Peyer's patch (tissue), 4 donors: ENCODE results near the gene ZNF664.

ENCODE experiments used
- POLR2A ChIP-seq, 2 donors: fragments of 450-650 bp; IDR thresholded peaks; one replicate each; pipeline ENCODE4 v1.5.1; 2017; ENCODE audit warnings: antibody characterized with exemption in 2 of 2, mild to moderate bottlenecking in 2 of 2, moderate library complexity in 2 of 2
- TF ChIP-seq, protein P1 (sequence below), 6 experiments: fragments of 450-650 bp in 4 of 6; fragments of 200-600 bp in 2 of 6; sonication (generic) in 1 of 6; IDR thresholded peaks; one replicate each; pipeline ENCODE4 v1.5.1; 2017 to 2019; ENCODE audit warnings: antibody characterized with exemption in 6 of 6, mild to moderate bottlenecking in 3 of 6, moderate library complexity in 1 of 6

DNA sequence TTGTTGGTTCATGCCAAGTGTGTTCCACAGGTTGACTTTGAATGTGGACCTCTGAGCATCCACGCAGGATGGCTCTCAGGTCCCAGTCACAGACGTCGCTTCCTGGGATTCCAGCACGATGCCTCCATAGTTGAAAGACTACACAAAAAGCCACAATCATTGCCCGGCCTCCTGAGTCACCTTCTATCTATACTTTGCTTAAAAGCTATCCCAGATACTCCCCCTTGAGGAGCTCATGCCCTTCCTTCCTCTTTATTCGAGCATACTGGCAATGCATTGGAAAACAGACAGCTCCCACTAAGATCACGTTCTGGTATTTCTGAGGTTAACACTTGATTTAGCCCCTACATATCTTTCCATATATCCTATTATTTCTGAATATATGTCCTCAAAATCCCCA, 40.1 kb downstream of the ZNF664 start:
- TF ChIP-seq, protein P1, sequence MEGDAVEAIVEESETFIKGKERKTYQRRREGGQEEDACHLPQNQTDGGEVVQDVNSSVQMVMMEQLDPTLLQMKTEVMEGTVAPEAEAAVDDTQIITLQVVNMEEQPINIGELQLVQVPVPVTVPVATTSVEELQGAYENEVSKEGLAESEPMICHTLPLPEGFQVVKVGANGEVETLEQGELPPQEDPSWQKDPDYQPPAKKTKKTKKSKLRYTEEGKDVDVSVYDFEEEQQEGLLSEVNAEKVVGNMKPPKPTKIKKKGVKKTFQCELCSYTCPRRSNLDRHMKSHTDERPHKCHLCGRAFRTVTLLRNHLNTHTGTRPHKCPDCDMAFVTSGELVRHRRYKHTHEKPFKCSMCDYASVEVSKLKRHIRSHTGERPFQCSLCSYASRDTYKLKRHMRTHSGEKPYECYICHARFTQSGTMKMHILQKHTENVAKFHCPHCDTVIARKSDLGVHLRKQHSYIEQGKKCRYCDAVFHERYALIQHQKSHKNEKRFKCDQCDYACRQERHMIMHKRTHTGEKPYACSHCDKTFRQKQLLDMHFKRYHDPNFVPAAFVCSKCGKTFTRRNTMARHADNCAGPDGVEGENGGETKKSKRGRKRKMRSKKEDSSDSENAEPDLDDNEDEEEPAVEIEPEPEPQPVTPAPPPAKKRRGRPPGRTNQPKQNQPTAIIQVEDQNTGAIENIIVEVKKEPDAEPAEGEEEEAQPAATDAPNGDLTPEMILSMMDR (IDR thresholded peaks at IDR 0.05) = no peak
- no peak for TF ChIP-seq POLR2A (IDR thresholded peaks at IDR 0.05)
